A673 (cell line): ENCODE results near the gene CCL17. TPM values are rescaled to one million over a fixed set of nuclear protein-coding genes. Genes with fewer than 3 reads are reported as not detected.

Experiments used
- BruUV-seq: library from RNA; stranded (reverse); fragments of 400-500 nt; replicated peaks from 2 replicates; lab custom pipeline; 2021; lab: Mats Ljungman, UMichigan
- CTCF ChIA-PET: fragments of 300-600 bp; sonication (Branson Sonifier 250); formaldehyde crosslinking; loops from one replicate; lab custom pipeline; 2022; ENCODE audit warnings: antibody characterized with exemption; lab: Charles Lee
- POLR2A ChIA-PET: fragments of 300-600 bp; sonication (Branson Sonifier 250); formaldehyde crosslinking; loops from one replicate; lab custom pipeline; 2022; ENCODE audit warnings: antibody characterized with exemption; ENCODE audit not compliant: low non-redundant PET; lab: Charles Lee
- DNase-seq: peaks from one replicate; pipeline ENCODE4 v3.0.0-alpha.2; 2015; ENCODE audit warnings: low spot score
- H3K27ac ChIP-seq: fragments of 200-600 bp; sonication (generic); 2 replicates; pipeline ENCODE4 v1.5.1; 2016; ENCODE audit warnings: mixed run types, low read depth, mild to moderate bottlenecking, mixed read lengths, antibody characterized with exemption, low read length; ENCODE audit not compliant: poor library complexity, severe bottlenecking
- H3K27me3 ChIP-seq: fragments of 200-600 bp; sonication (generic); replicated peaks from 2 replicates; pipeline ENCODE4 v1.6.1; 2017; ENCODE audit warnings: mixed run types, low read depth, mild to moderate bottlenecking, mixed read lengths, antibody characterized with exemption, low read length; ENCODE audit not compliant: insufficient read depth, poor library complexity
- H3K36me3 ChIP-seq: fragments of 200-600 bp; sonication (generic); 2 replicates; pipeline ENCODE4 v1.6.1; 2016; ENCODE audit warnings: mixed run types, mild to moderate bottlenecking, mixed read lengths, antibody characterized with exemption, low read length; ENCODE audit not compliant: insufficient read depth, poor library complexity, severe bottlenecking
- H3K4me1 ChIP-seq: fragments of 200-600 bp; sonication (generic); 2 replicates; pipeline ENCODE4 v1.6.1; 2017; ENCODE audit warnings: mixed run types, mild to moderate bottlenecking, mixed read lengths, antibody characterized with exemption, low read length; ENCODE audit not compliant: insufficient read depth, poor library complexity, severe bottlenecking
- H3K4me3 ChIP-seq: fragments of 200-600 bp; sonication (generic); 2 replicates; pipeline ENCODE4 v1.5.1; 2016; ENCODE audit warnings: low read depth, mixed run types, mild to moderate bottlenecking, mixed read lengths, low read length; ENCODE audit not compliant: poor library complexity, severe bottlenecking
- H3K9me3 ChIP-seq: fragments of 200-600 bp; sonication (generic); 2 replicates; pipeline ENCODE4 v1.6.1; 2016; ENCODE audit warnings: mixed run types, low read depth, mild to moderate bottlenecking, mixed read lengths, antibody characterized with exemption, low read length; ENCODE audit not compliant: poor library complexity, severe bottlenecking
- CTCF ChIP-seq: fragments of 300-800, 200-600 bp; sonication (generic); conservative IDR thresholded peaks from 2 replicates; pipeline ENCODE4 v1.5.1; 2017; ENCODE audit warnings: low read depth, mild to moderate bottlenecking, antibody characterized with exemption, low read length, moderate library complexity, mixed read lengths
- EZH2 ChIP-seq: fragments of 200-600 bp; sonication (generic); IDR thresholded peaks from 2 replicates; pipeline ENCODE4 v1.6.1; 2017; ENCODE audit warnings: borderline replicate concordance, low read depth, mild to moderate bottlenecking, mixed read lengths, antibody characterized with exemption, low read length; ENCODE audit not compliant: poor library complexity, severe bottlenecking
- intact Hi-C: fragments of 100-400 bp; cut with micrococcal nuclease; formaldehyde crosslinking; loops from one replicate; pipeline ENCODE4 v1.10.0; 2022; ENCODE audit not compliant: unreplicated experiment
- total RNA-seq: library from RNA; stranded (reverse); gene quantifications from 2 replicates; pipeline ENCODE4 v1.2.3, GENCODE V29; 2021

CCL17 gene
- total RNA-seq, 1 experiment from 2014 or later: not detected

GRCh38 chr16:57416084-57416483, 11.5 kb downstream of the CCL17 start:
- H3K9me3 ChIP-seq: no peaks in the 10 kb centered on the region
- no peaks in the 10 kb centered on the region for H3K36me3 ChIP-seq
- TF ChIP-seq CTCF (no peak), EZH2 (no peak)
- H3K4me3 ChIP-seq: no peak overlapping the region
- ChIA-PET CTCF (interaction anchor here (1.7 to 3.4 kb wide), 4 partner anchors 104 to 332 kb away, joined by 7 to 25 read pairs (median 12); no protein-coding TSS in a partner anchor), POLR2A (no interaction called here)
- no peak overlapping the region for H3K27ac ChIP-seq
- DNase-seq: no peak
- H3K27me3 ChIP-seq: no peaks in the 10 kb centered on the region
- intact Hi-C loops: loop anchor here (5.0 kb wide), 1 partner anchor 334 kb away; no protein-coding TSS in a partner anchor
- H3K4me1 ChIP-seq: peaks cover 3% of the 10 kb centered on the region
- BruUV-seq: no TSS peak

- intact Hi-C loops: loop anchor here (2.0 to 5.0 kb wide), 2 partner anchors 99 to 337 kb away; no protein-coding TSS in a partner anchor
- no TSS peak for BruUV-seq
Observed at GRCh38 chr16:57419506-57419905, 14.9 kb downstream of the CCL17 start.

More at GRCh38 chr16:57419506-57419905, 14.9 kb downstream of the CCL17 start:
- Histone ChIP-seq H3K36me3 (no peaks in the 10 kb centered on the region), H3K27ac (no peak overlapping the region), H3K4me1 (peaks cover 3% of the 10 kb centered on the region), H3K27me3 (no peaks in the 10 kb centered on the region), H3K9me3 (no peaks in the 10 kb centered on the region), H3K4me3 (no peak overlapping the region)
- DNase-seq: no peak
- ChIA-PET CTCF (interaction anchor here (0.5 to 3.4 kb wide), 2 partner anchors 98 to 119 kb away, joined by 14 to 25 read pairs; no protein-coding TSS in a partner anchor), POLR2A (no interaction called here)
- TF ChIP-seq EZH2: no peak
- TF ChIP-seq CTCF: no peak
